Smooth muscle cell (in vitro differentiated cells): ENCODE data around the gene NEK9. TPM values are rescaled to one million over a fixed set of nuclear protein-coding genes. Genes with fewer than 3 reads are reported as not detected.
A peak's percentile ranks its signal among the peaks of the same experiment; 100 is the strongest.

ENCODE experiments used
- DNase-seq: peaks from one replicate; lab custom pipeline; 2025; ENCODE audit not compliant: unreplicated experiment; lab: John Stamatoyannopoulos, UW
- H2AFZ ChIP-seq: fragments of 200-600 bp; sonication (generic); 2 replicates; pipeline ENCODE4 v1.6.0; 2016; ENCODE audit warnings: antibody characterized with exemption, low read depth, mild to moderate bottlenecking
- H3F3A ChIP-seq: fragments of 200-600 bp; sonication (generic); 2 replicates; pipeline ENCODE4 v1.6.0; 2017; ENCODE audit warnings: antibody characterized with exemption, low read depth
- H3K27ac ChIP-seq: fragments of 200-600 bp; sonication (generic); 2 replicates; pipeline ENCODE4 v1.5.1; 2016; ENCODE audit warnings: low read depth, mild to moderate bottlenecking
- H3K27me3 ChIP-seq: fragments of 200-600 bp; sonication (generic); 2 replicates; pipeline ENCODE4 v1.6.1; 2016; ENCODE audit warnings: low read depth, mild to moderate bottlenecking
- H3K36me3 ChIP-seq: fragments of 200-600 bp; sonication (generic); 2 replicates; pipeline ENCODE4 v1.5.1; 2016; ENCODE audit warnings: low read depth
- H3K4me1 ChIP-seq: fragments of 200-600 bp; sonication (generic); 2 replicates; pipeline ENCODE4 v1.5.1; 2016; ENCODE audit warnings: low read depth
- H3K4me2 ChIP-seq: fragments of 200-600 bp; sonication (generic); 2 replicates; pipeline ENCODE4 v1.6.0; 2016; ENCODE audit warnings: mild to moderate bottlenecking
- H3K4me3 ChIP-seq: fragments of 200-600 bp; sonication (generic); 2 replicates; pipeline ENCODE4 v1.5.1; 2016; ENCODE audit warnings: mild to moderate bottlenecking
- H3K79me2 ChIP-seq: fragments of 200-600 bp; sonication (generic); 2 replicates; pipeline ENCODE4 v1.6.0; 2016; ENCODE audit warnings: low read depth, mild to moderate bottlenecking
- H3K9ac ChIP-seq: fragments of 200-600 bp; sonication (generic); 2 replicates; pipeline ENCODE4 v1.6.0; 2016; ENCODE audit warnings: low read depth
- H3K9me3 ChIP-seq: fragments of 200-600 bp; sonication (generic); replicated peaks from 2 replicates; pipeline ENCODE4 v1.5.1; 2016; ENCODE audit warnings: low read depth
- H4K20me1 ChIP-seq: fragments of 200-600 bp; sonication (generic); 2 replicates; pipeline ENCODE4 v1.6.0; 2016; ENCODE audit warnings: low read depth
- WGBS: methylation state at CpG from one replicate; pipeline ENCODE4 v1.1.7; 2016; ENCODE audit warnings: low lambda C conversion rate; 5-methylcytosine and 5-hydroxymethylcytosine counted together
- polyA plus RNA-seq: library from polyadenylated mRNA; unstranded; fragments of >200 nt; fragmentation: Nextera tagmentation; extraction: Ambion mirVana; gene quantifications from 2 replicates; pipeline ENCODE4 v1.2.1, GENCODE V29; 2016
- total RNA-seq: library from RNA; depleted of rRNA; stranded (reverse); fragments of >200 nt; gene quantifications from 2 replicates; pipeline ENCODE4 v1.2.3, GENCODE V29; 2014
- TF ChIP-seq, protein P1 (sequence below): fragments of 200-600 bp; sonication (generic); IDR thresholded peaks from 2 replicates; pipeline ENCODE4 v1.5.1; 2017; ENCODE audit warnings: borderline replicate concordance, mild to moderate bottlenecking, antibody characterized with exemption; ENCODE audit not compliant: insufficient read depth, poor library complexity, severe bottlenecking

NEK9 gene
- total and polyA plus RNA-seq, 2 experiments from 2014 or later, result 12.4 to 17.8 TPM

DNA sequence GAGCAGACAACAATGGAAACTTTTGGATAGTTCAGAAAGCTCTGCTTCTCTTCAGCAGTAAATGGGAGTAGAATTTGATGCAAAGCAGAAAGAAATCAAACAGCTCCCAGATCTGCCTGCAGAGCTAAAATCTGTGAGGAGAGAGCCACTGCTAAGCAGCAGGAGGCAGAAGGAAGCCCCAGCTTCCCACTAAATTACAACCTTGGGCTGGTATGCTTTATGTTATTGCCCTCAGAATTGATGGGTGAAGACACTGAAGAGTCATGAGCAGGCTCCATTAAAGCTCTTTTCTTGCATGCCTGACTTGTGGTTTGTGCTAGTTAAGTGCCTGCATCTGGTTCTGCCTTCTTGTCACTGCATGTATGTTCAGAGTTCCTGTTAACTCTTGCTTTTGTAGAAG is 49.1 kb downstream of the NEK9 start:
- no peaks in the 10 kb centered on the region for H3K4me1 ChIP-seq

DNA sequence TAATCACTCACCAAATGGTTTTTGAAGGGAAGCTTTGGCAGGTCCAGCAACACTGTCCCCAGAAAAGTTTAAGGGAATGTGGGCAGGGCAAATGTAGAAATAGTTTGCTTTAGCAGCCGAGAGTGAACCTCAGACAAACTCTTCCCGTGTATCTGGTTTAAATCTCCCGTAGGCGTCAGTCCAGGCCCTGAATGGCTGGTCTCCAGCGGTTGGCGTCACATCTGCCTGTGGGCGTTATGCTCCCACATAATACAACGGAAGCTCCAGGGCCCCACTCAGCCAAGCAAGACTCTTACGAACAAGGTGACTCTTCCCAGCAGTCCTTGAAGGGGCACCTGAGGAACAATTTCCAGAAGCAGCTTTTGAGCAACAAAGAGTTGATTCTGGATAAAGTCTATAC is 56.5 kb downstream of the NEK9 start:
- Histone ChIP-seq H4K20me1 (no peaks in the 10 kb centered on the region), H3K27ac (peak overlapping the region; percentile 72), H3K4me1 (peaks cover 12% of the 10 kb centered on the region), H3K4me2 (peak overlapping the region; percentile 92), H3F3A (peaks cover 3% of the 10 kb centered on the region), H3K4me3 (no peak overlapping the region), H3K9me3 (no peaks in the 10 kb centered on the region), H2AFZ (no peak overlapping the region), H3K9ac (peak overlapping the region; percentile 73), H3K36me3 (no peaks in the 10 kb centered on the region), H3K27me3 (no peaks in the 10 kb centered on the region), H3K79me2 (no peaks in the 10 kb centered on the region)
- TF ChIP-seq, protein P1, sequence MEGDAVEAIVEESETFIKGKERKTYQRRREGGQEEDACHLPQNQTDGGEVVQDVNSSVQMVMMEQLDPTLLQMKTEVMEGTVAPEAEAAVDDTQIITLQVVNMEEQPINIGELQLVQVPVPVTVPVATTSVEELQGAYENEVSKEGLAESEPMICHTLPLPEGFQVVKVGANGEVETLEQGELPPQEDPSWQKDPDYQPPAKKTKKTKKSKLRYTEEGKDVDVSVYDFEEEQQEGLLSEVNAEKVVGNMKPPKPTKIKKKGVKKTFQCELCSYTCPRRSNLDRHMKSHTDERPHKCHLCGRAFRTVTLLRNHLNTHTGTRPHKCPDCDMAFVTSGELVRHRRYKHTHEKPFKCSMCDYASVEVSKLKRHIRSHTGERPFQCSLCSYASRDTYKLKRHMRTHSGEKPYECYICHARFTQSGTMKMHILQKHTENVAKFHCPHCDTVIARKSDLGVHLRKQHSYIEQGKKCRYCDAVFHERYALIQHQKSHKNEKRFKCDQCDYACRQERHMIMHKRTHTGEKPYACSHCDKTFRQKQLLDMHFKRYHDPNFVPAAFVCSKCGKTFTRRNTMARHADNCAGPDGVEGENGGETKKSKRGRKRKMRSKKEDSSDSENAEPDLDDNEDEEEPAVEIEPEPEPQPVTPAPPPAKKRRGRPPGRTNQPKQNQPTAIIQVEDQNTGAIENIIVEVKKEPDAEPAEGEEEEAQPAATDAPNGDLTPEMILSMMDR, result no peak
- 38% methylated on average over 9 of the region's 9 CpGs for WGBS
- DNase-seq, result no peak

More for the DNA sequence above, 49.1 kb downstream of the NEK9 start:
- Histone ChIP-seq H3K36me3 (no peaks in the 10 kb centered on the region), H3K27ac (no peak overlapping the region), H3K4me3 (no peak overlapping the region), H3K9me3 (no peaks in the 10 kb centered on the region), H3K79me2 (no peaks in the 10 kb centered on the region), H3K27me3 (no peaks in the 10 kb centered on the region), H3K9ac (no peak overlapping the region), H3F3A (peaks cover 14% of the 10 kb centered on the region), H2AFZ (no peak overlapping the region), H3K4me2 (no peak overlapping the region), H4K20me1 (no peaks in the 10 kb centered on the region)
- no peak for DNase-seq
- TF ChIP-seq, protein P1, result no peak

DNA sequence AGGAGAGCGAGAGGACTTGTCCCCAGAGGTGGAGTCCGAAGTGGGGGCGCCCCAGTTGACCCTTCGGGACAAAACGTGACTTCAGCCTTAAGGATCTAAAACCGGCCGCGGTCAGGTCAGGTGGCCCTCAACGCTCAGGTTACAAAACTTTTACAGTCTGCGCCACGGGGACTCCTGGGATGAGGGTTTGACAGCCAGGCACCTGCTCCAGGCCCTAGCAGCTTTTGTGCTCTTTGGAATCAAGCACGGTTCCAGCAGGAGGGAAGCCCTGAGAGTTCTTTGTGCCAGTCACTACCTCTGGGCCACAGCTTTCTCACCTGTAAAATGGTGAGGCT is 57.1 kb downstream of the NEK9 start:
- TF ChIP-seq, protein P1, result no peak
- H3K4me2 ChIP-seq, result peak overlapping the region; percentile 92
- no peaks in the 10 kb centered on the region for H3K9me3 ChIP-seq
- no peaks in the 10 kb centered on the region for H3K36me3 ChIP-seq
- peak overlapping the region; percentile 72 for H3K27ac ChIP-seq
- no peaks in the 10 kb centered on the region for H4K20me1 ChIP-seq
- H3K27me3 ChIP-seq, result no peaks in the 10 kb centered on the region
- peak overlapping the region; percentile 73 for H3K9ac ChIP-seq
- peaks cover 12% of the 10 kb centered on the region for H3K4me1 ChIP-seq
- no peak for DNase-seq
- H2AFZ ChIP-seq, result no peak overlapping the region
- H3K4me3 ChIP-seq, result peak overlapping the region; percentile 58
- no peaks in the 10 kb centered on the region for H3K79me2 ChIP-seq
- 29% methylated on average over 12 of the region's 12 CpGs for WGBS
- peaks cover 3% of the 10 kb centered on the region for H3F3A ChIP-seq

DNA sequence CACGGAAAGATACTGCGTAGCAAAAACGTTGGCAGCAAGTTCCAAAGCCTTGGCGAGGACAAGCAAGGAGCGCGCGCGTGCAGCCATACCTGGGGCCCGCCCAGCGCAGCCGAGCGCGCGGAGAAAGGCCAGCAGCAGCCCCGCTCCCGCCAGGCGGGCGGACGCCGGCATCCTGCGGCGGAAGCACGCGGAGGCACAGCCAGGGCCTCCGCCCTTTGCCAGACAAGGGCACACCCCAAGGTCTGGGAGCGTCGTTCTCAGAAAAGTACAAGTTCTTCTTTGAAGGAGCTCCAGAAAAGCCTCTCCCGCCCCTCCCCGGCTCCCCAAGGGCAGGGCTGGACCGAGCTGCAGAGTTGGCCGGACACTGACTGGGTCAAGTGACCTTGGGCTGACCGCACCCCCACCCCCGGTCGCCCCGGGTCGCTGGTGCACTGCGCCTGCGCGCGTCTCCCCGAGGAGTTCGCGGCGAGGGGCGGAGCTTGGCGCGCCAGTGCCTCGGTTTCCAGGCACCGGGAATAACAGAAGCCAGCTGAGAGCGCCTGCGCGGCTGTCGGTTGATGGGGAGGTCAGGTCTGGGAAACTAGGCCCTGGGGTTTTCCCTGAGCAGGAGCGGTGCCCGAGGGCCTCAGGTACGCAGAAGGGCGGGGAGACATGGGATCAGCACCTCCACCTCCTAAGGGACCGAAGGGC is 57.6 kb downstream of the NEK9 start, which contains the start of gene ZC2HC1C:
Gene ZC2HC1C (plus strand): TSS at position 521 of the 690 bp plus-strand sequence. CDS start 933 bp downstream, outside the sequence.
- Histone ChIP-seq H3F3A (peaks cover 3% of the 10 kb centered on the region), H3K79me2 (no peaks in the 10 kb centered on the region), H4K20me1 (no peaks in the 10 kb centered on the region), H2AFZ (peak within 1 kb of the TSS; percentile 79), H3K27ac (peak within 1 kb of the TSS; percentile 72), H3K9me3 (no peaks in the 10 kb centered on the region), H3K4me2 (peak within 1 kb of the TSS; percentile 92), H3K4me3 (peak within 1 kb of the TSS; percentile 58), H3K9ac (peak within 1 kb of the TSS; percentile 73), H3K4me1 (peaks cover 12% of the 10 kb centered on the region), H3K27me3 (no peaks in the 10 kb centered on the region), H3K36me3 (no peaks in the 10 kb centered on the region)
- TF ChIP-seq, protein P1, result no peak
- peak; percentile 64 for DNase-seq
- 2% methylated on average over 53 of the region's 58 CpGs for WGBS
